Caco-2 (cell line): Measurements from ENCODE around the gene IL6ST. TPM values are rescaled to one million over a fixed set of nuclear protein-coding genes. Genes with fewer than 3 reads are reported as not detected.
A peak's percentile ranks its signal among the peaks of the same experiment; 100 is the strongest.
"Not testable (repeated sequence)": the region's sequence is repeated elsewhere in the genome, so short reads cannot be mapped to it uniquely, and the experiment has no call there.

Source experiments
- BruUV-seq: library from RNA; stranded (reverse); fragments of 400-500 nt; replicated peaks from 2 replicates; lab custom pipeline; 2021; lab: Mats Ljungman, UMichigan
- CTCF ChIA-PET: fragments of 300-600 bp; sonication (Branson Sonifier 250); formaldehyde crosslinking; loops from one replicate; lab custom pipeline; 2022; ENCODE audit warnings: antibody characterized with exemption; lab: Charles Lee
- POLR2A ChIA-PET: fragments of 300-600 bp; sonication (Branson Sonifier 250); formaldehyde crosslinking; loops from one replicate; lab custom pipeline; 2022; ENCODE audit warnings: antibody characterized with exemption; lab: Charles Lee
- DNase-seq, 2 experiments: peaks; one replicate each; pipeline versions ENCODE4 v3.0.0 to v3.0.0-alpha.2; 2020 to 2022
- H3K27me3 ChIP-seq: replicated peaks from 2 replicates; pipeline ENCODE4 v1.6.0; 2011; ENCODE audit warnings: low read length; ENCODE audit not compliant: control insufficient read depth, insufficient read depth
- H3K36me3 ChIP-seq: 2 replicates; pipeline ENCODE4 v1.5.1; 2011; ENCODE audit warnings: low read length; ENCODE audit not compliant: control insufficient read depth, insufficient read depth
- H3K4me1 ChIP-seq: fragments of 250-450 bp; sonication (Bioruptor Pico); 2 replicates; pipeline ENCODE4 v1.5.1; 2020; ENCODE audit warnings: mild to moderate bottlenecking
- H3K4me3 ChIP-seq: 2 replicates; pipeline ENCODE4 v1.5.1; 2011; ENCODE audit warnings: low read depth, mild to moderate bottlenecking, control low read depth, low read length
- H3K9me3 ChIP-seq: fragments of 250-450 bp; sonication (Bioruptor Pico); 2 replicates; pipeline ENCODE4 v1.5.1; 2020; ENCODE audit warnings: mild to moderate bottlenecking, moderate library complexity
- H3K27ac Mint-ChIP-seq: one replicate; pipeline ENCODE4 v1.8.0; 2022; ENCODE audit warnings: mixed read lengths; ENCODE audit not compliant: unreplicated experiment
- H3K27me3 Mint-ChIP-seq: one replicate; pipeline ENCODE4 v1.8.0; 2022; ENCODE audit warnings: mixed read lengths; ENCODE audit not compliant: insufficient read depth, unreplicated experiment
- H3K36me3 Mint-ChIP-seq: one replicate; pipeline ENCODE4 v1.8.0; 2022; ENCODE audit warnings: mild to moderate bottlenecking, mixed read lengths; ENCODE audit not compliant: insufficient read depth, unreplicated experiment
- H3K4me1 Mint-ChIP-seq: one replicate; pipeline ENCODE4 v1.8.0; 2022; ENCODE audit warnings: low read depth, mixed read lengths; ENCODE audit not compliant: unreplicated experiment
- H3K4me3 Mint-ChIP-seq: one replicate; pipeline ENCODE4 v1.8.0; 2022; ENCODE audit warnings: mild to moderate bottlenecking, moderate library complexity, mixed read lengths; ENCODE audit not compliant: unreplicated experiment
- H3K9me3 Mint-ChIP-seq: one replicate; pipeline ENCODE4 v1.8.0; 2022; ENCODE audit warnings: mixed read lengths; ENCODE audit not compliant: unreplicated experiment
- intact Hi-C: fragments of 100-400 bp; cut with micrococcal nuclease; formaldehyde crosslinking; loops from one replicate; pipeline ENCODE4 v1.10.0; 2022; ENCODE audit not compliant: unreplicated experiment
- total RNA-seq: library from RNA; stranded (reverse); gene quantifications from 2 replicates; pipeline ENCODE4 v1.2.3, GENCODE V29; 2022
- TF ChIP-seq, protein P1 (sequence below), 2 experiments: fragments of 200-600 bp in 1 of 2; IDR thresholded peaks; 1 replicate in 1 of 2; 2 replicates in 1 of 2; pipeline versions ENCODE4 v1.5.1 to v1.8.0; 2011 to 2022; ENCODE audit warnings: antibody characterized with exemption in 1 of 2, control low read depth in 1 of 2, inconsistent platforms in 1 of 2, low read depth in 1 of 2, low read length in 1 of 2, mild to moderate bottlenecking in 1 of 2, moderate library complexity in 1 of 2; ENCODE audit not compliant: insufficient read depth in 1 of 2, severe bottlenecking in 1 of 2, unreplicated experiment in 1 of 2

The IL6ST gene
- total RNA-seq, 1 experiment from 2014 or later: 278 TPM

DNA sequence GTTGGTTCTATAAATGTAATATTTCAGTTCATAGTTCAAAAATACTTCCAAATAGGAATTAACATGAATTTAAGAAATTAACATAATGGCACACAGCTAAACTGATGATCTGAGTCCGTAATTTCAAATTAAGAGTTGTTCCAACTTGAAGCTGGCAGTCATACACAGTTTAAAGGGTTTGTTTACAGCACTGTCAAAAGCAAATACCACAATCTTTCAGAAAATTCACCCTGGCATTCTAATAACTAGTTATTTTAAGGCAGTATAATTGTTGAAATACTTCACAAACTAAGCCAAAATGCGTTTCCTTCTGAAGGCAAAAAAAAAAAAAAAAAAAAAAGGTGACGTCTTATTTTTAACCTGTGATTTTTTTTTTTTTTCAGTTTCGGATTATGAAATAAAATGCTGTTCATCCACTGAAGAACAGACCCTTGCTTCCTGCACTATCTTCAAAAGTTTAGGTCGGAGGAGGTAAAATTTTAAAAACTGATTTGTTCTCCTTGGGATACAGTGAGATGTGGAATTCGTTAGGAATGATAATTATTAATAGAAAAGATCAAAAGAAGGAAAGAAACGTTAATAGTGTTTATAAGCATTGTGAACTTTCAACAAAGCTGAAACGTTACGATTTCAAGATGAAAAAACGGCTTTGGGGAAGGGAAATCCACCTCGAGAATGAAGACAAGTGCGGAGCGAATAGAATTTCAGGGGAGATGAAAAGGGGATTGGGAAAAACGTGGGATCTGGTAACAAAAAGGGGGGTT lies 850 bp downstream of the IL6ST start:
- TF ChIP-seq, protein P1, sequence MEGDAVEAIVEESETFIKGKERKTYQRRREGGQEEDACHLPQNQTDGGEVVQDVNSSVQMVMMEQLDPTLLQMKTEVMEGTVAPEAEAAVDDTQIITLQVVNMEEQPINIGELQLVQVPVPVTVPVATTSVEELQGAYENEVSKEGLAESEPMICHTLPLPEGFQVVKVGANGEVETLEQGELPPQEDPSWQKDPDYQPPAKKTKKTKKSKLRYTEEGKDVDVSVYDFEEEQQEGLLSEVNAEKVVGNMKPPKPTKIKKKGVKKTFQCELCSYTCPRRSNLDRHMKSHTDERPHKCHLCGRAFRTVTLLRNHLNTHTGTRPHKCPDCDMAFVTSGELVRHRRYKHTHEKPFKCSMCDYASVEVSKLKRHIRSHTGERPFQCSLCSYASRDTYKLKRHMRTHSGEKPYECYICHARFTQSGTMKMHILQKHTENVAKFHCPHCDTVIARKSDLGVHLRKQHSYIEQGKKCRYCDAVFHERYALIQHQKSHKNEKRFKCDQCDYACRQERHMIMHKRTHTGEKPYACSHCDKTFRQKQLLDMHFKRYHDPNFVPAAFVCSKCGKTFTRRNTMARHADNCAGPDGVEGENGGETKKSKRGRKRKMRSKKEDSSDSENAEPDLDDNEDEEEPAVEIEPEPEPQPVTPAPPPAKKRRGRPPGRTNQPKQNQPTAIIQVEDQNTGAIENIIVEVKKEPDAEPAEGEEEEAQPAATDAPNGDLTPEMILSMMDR (IDR thresholded peaks at IDR 0.05; ENCODE audit: insufficient read depth in 1 of 2, low read depth in 1 of 2, low read length in 1 of 2, severe bottlenecking in 1 of 2, unreplicated experiment in 1 of 2): no peak
- H3K27me3 ChIP-seq: no peaks in the 10 kb centered on the region
- H3K4me3 ChIP-seq: peak overlapping the region; percentile 97
- peak overlapping the region; percentile 86 for H3K4me3 Mint-ChIP-seq
- no peaks in the 10 kb centered on the region for H3K9me3 ChIP-seq
- peaks cover 6% of the 10 kb centered on the region for H3K9me3 Mint-ChIP-seq
- CTCF ChIA-PET: interaction anchor here (0.6 kb wide), 1 partner anchor 17 kb away, joined by 5 read pairs; no protein-coding TSS in a partner anchor
- peaks cover 55% of the 10 kb centered on the region for H3K4me1 Mint-ChIP-seq
- POLR2A ChIA-PET: interaction anchor here (1.3 to 1.7 kb wide), 3 partner anchors 9 to 151 kb away, joined by 5 to 7 read pairs (median 5); no protein-coding TSS in a partner anchor
- BruUV-seq: no TSS peak
- intact Hi-C loops: loop anchor here (2.0 to 5.0 kb wide), 2 partner anchors 78 to 151 kb away; no protein-coding TSS in a partner anchor
- peak overlapping the region; percentile 85 for H3K27ac Mint-ChIP-seq
- H3K36me3 ChIP-seq: no peaks in the 10 kb centered on the region
- H3K27me3 Mint-ChIP-seq: no peaks in the 10 kb centered on the region
- H3K4me1 ChIP-seq: peaks cover 58% of the 10 kb centered on the region
- no peak for DNase-seq
- peaks cover 46% of the 10 kb centered on the region for H3K36me3 Mint-ChIP-seq

DNA sequence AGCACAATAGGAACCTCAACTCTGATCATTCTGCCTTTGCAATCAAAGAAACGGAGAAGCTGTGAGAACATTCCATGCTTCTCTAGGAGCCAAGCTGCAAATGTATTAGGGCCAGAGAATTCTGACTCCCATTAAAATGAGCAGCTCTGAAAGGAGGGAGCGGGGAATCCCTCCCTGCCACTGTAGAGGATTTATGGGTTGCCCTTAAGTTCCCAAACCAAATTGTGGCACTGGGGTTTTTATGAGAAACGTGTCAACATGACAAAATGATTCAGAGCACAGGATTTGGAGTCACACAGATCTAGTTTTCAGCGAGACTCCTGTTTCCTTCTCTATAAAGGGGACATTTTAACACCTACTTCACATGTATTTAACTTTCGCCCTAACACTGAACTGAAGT lies 1.8 kb downstream of the IL6ST start:
- intact Hi-C loops: loop anchor here (5.0 kb wide), 1 partner anchor 79 kb away; no protein-coding TSS in a partner anchor
- Mint-ChIP-seq H3K27ac (peak overlapping the region; percentile 85), H3K27me3 (no peaks in the 10 kb centered on the region), H3K4me3 (peak overlapping the region; percentile 86), H3K9me3 (peaks cover 6% of the 10 kb centered on the region), H3K36me3 (peaks cover 54% of the 10 kb centered on the region), H3K4me1 (peaks cover 47% of the 10 kb centered on the region)
- H3K4me1 ChIP-seq: peaks cover 49% of the 10 kb centered on the region
- no peaks in the 10 kb centered on the region for H3K27me3 ChIP-seq
- peak overlapping the region; percentile 97 for H3K4me3 ChIP-seq
- no peaks in the 10 kb centered on the region for H3K36me3 ChIP-seq
- H3K9me3 ChIP-seq: no peaks in the 10 kb centered on the region
- BruUV-seq: no TSS peak
- DNase-seq: no peak
- CTCF ChIA-PET: no interaction called here
- POLR2A ChIA-PET: interaction anchor here (0.6 to 0.9 kb wide), 2 partner anchors 131 to 181 kb away, joined by 3 to 4 read pairs; no protein-coding TSS in a partner anchor
- TF ChIP-seq, protein P1 (IDR thresholded peaks at IDR 0.05; ENCODE audit: insufficient read depth in 1 of 2, low read depth in 1 of 2, low read length in 1 of 2, severe bottlenecking in 1 of 2, unreplicated experiment in 1 of 2): no peak

DNA sequence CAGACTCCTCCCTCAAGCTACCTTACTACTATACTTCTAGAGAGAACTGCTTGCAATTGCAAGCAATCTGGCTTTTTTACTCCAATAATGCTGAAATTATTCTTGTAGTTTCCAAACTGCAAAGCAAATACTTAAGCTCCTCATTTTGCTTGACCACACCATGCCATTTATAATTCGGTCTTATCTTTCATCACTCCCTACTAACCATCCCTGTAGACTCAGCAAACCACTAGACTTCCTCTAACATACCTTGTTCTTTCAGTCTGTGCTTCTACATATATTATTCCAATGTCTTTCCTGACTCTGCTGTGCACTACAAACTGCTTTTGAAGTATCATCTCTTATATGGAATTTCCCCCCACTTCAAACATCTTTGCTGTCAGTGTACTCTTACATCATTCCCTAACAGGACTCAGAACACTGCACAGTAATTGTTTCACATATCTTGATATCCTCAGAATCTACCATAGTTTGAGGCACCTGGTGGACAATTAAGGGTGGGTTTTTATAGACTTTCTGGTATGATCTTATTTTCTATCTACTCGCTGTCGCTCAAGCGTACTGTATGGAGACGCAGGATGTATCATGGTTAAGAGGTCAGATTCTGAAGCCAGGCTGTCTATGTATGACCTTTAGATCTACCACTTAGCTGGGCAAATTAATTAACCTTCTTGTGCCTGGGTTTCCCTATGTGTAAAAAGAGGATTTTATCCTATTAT lies 2.8 kb downstream of the IL6ST start:
- POLR2A ChIA-PET: no interaction called here
- CTCF ChIA-PET: interaction anchor here (0.6 to 0.7 kb wide), 2 partner anchors 87 to 553 kb away, joined by 3 to 4 read pairs; no protein-coding TSS in a partner anchor

DNA sequence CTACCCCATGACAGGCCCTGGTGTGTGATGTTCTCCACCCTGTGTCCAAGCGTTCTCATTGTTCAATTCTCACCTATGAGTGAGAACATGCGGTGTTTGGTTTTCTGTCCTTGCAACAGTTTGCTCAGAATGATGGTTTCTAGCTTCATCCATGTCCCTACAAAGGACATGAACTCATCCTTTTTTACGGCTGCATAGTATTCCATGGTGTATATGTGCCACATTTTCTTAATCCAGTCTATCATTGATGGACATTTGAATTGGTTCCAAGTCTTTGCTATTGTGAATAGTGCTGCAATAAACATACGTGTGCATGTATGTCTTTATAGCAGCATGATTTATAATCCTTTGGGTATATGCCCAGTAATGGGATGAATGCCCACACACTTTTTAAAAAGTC lies 3.9 kb downstream of the IL6ST start:
- BruUV-seq, CTCF ChIA-PET, POLR2A ChIA-PET, DNase-seq, H3K27me3 Mint-ChIP-seq, H3K27me3 ChIP-seq, H3K36me3 ChIP-seq, H3K4me3 ChIP-seq, H3K9me3 ChIP-seq, H3K9me3 Mint-ChIP-seq: not testable (repeated sequence)
- peaks cover 75% of the 10 kb centered on the region for H3K36me3 Mint-ChIP-seq
- H3K4me1 ChIP-seq: peaks cover 50% of the 10 kb centered on the region
- peak overlapping the region; percentile 86 for H3K4me3 Mint-ChIP-seq
- intact Hi-C loops: loop anchor here (5.0 kb wide), 1 partner anchor 81 kb away; no protein-coding TSS in a partner anchor
- peak overlapping the region; percentile 8 for H3K27ac Mint-ChIP-seq
- peaks cover 47% of the 10 kb centered on the region for H3K4me1 Mint-ChIP-seq

More for the DNA sequence above, 2.8 kb downstream of the IL6ST start:
- H3K27me3 ChIP-seq: no peaks in the 10 kb centered on the region
- Mint-ChIP-seq H3K36me3 (peaks cover 65% of the 10 kb centered on the region), H3K27me3 (no peaks in the 10 kb centered on the region), H3K27ac (peak overlapping the region; percentile 8), H3K9me3 (peaks cover 6% of the 10 kb centered on the region), H3K4me1 (peaks cover 41% of the 10 kb centered on the region), H3K4me3 (peak overlapping the region; percentile 86)
- no TSS peak for BruUV-seq
- H3K4me1 ChIP-seq: peaks cover 50% of the 10 kb centered on the region
- intact Hi-C loops: loop anchor here (5.0 kb wide), 1 partner anchor 80 kb away; no protein-coding TSS in a partner anchor
- H3K9me3 ChIP-seq: no peaks in the 10 kb centered on the region
- no peak for DNase-seq
- H3K4me3 ChIP-seq: peak overlapping the region; percentile 97
- H3K36me3 ChIP-seq: no peaks in the 10 kb centered on the region
- TF ChIP-seq, protein P1 (IDR thresholded peaks at IDR 0.05; ENCODE audit: insufficient read depth in 1 of 2, low read depth in 1 of 2, low read length in 1 of 2, severe bottlenecking in 1 of 2, unreplicated experiment in 1 of 2): no peak
